ENCODE data around the gene S1PR3.

Gene S1PR3

GRCh38 chr9:89038382-89039103 is 47.3 kb downstream of the S1PR3 start:
- no peak for DNase-seq (ENCODE audit: low spot score)

- DNase-seq (ENCODE audit: low spot score), result no peak
Observed at GRCh38 chr9:89039104-89039465, 47.8 kb downstream of the S1PR3 start.

- no peak for DNase-seq (ENCODE audit: low spot score)
Observed at GRCh38 chr9:89039664-89040063, 48.4 kb downstream of the S1PR3 start.

GRCh38 chr9:89042984-89043383 is 51.7 kb downstream of the S1PR3 start:
- DNase-seq (ENCODE audit: low spot score), result no peak

- DNase-seq (ENCODE audit: low spot score), result no peak
Observed at GRCh38 chr9:89044104-89044503, 52.8 kb downstream of the S1PR3 start.

- no peak for DNase-seq (ENCODE audit: low spot score)
Observed at GRCh38 chr9:89044881-89045280, 53.6 kb downstream of the S1PR3 start.

GRCh38 chr9:89046832-89047231 is 55.6 kb downstream of the S1PR3 start:
- DNase-seq (ENCODE audit: low spot score), result no peak

GRCh38 chr9:89047667-89048066 is 56.4 kb downstream of the S1PR3 start:
- no peak for DNase-seq (ENCODE audit: low spot score)

GRCh38 chr9:89048616-89049015 is 57.3 kb downstream of the S1PR3 start:
- DNase-seq (ENCODE audit: low spot score), result no peak

GRCh38 chr9:89049646-89050045 is 58.4 kb downstream of the S1PR3 start:
- no peak for DNase-seq (ENCODE audit: low spot score)

GRCh38 chr9:89051421-89052025 is 60.3 kb downstream of the S1PR3 start:
- no peak for DNase-seq (ENCODE audit: low spot score)

- DNase-seq (ENCODE audit: low spot score), result no peak
Observed at GRCh38 chr9:89052470-89053097, 61.3 kb downstream of the S1PR3 start.

- DNase-seq (ENCODE audit: low spot score), result no peak
Observed at GRCh38 chr9:89053301-89053700, 62.0 kb downstream of the S1PR3 start.

Measured in HuH-7 (cell line).